Transverse colon (tissue), 4 donors: ENCODE measurements around the gene TNF. TPM values are rescaled to one million over a fixed set of nuclear protein-coding genes. Genes with fewer than 3 reads are reported as not detected.
"Not testable (repeated sequence)": the region's sequence is repeated elsewhere in the genome, so short reads cannot be mapped to it uniquely, and the experiment has no call there.

Experiments
- DNase-seq: peaks from one replicate; pipeline ENCODE4 v3.0.0-alpha.2; 2019
- H3K27ac ChIP-seq, 4 donors: fragments of 200-600 bp; sonication (generic); 2 replicates each; pipeline ENCODE4 v1.5.1; 2016 to 2018; ENCODE audit warnings: inconsistent platforms in 4 of 4
- H3K27me3 ChIP-seq: fragments of 200-600 bp; sonication (generic); 2 replicates; pipeline ENCODE4 v1.5.1; 2017; ENCODE audit warnings: inconsistent platforms
- H3K36me3 ChIP-seq, 4 donors: fragments of 200-600 bp; sonication (generic); 2 replicates each; pipeline ENCODE4 v1.5.1; 2017 to 2019; ENCODE audit warnings: inconsistent platforms in 4 of 4
- H3K4me1 ChIP-seq, 4 donors: fragments of 200-600 bp; sonication (generic); 2 replicates each; pipeline ENCODE4 v1.5.1; 2017 to 2020; ENCODE audit warnings: inconsistent platforms in 4 of 4
- H3K4me3 ChIP-seq, 4 donors: fragments of 200-600 bp; sonication (generic); 1 replicate in 1 of 4; 2 replicates in 3 of 4; pipeline versions ENCODE4 v1.5.1 to v1.6.1; 2017 to 2019; ENCODE audit warnings: inconsistent platforms in 4 of 4
- H3K9me3 ChIP-seq, 2 donors: fragments of 200-600 bp; sonication (generic); 2 replicates each; pipeline ENCODE4 v1.5.1; 2017 to 2019; ENCODE audit warnings: inconsistent platforms in 2 of 2
- CTCF ChIP-seq, 5 experiments: fragments of 200-600 bp in 3 of 5; fragments of 450-650 bp in 2 of 5; sonication (generic) in 3 of 5; IDR thresholded peaks; 1 replicate in 2 of 5; 2 replicates in 3 of 5; pipeline ENCODE4 v1.5.1; 2016 to 2017; ENCODE audit warnings: antibody characterized with exemption in 5 of 5, inconsistent platforms in 3 of 5, mild to moderate bottlenecking in 2 of 5, moderate library complexity in 1 of 5
- EP300 ChIP-seq: sonication (generic); formaldehyde crosslinking; IDR thresholded peaks from one replicate; pipeline ENCODE4 v1.6.1; 2017; ENCODE audit warnings: antibody characterized with exemption, low read depth
- POLR2A ChIP-seq: fragments of 450-650 bp; IDR thresholded peaks from one replicate; pipeline ENCODE4 v1.6.1; 2016; ENCODE audit warnings: antibody characterized with exemption, mild to moderate bottlenecking, moderate library complexity
- POLR2AphosphoS5 ChIP-seq, 3 donors: sonication (generic); formaldehyde crosslinking; IDR thresholded peaks; one replicate each; pipeline ENCODE4 v1.6.1; 2016; ENCODE audit warnings: antibody characterized with exemption in 3 of 3
- whole genome bisulfite sequencing, 2 donors: methylation state at CpG; one replicate each; pipeline ENCODE4 v1.1.5; 2018; ENCODE audit warnings: low coverage in 1 of 2; 5-methylcytosine and 5-hydroxymethylcytosine counted together
- in situ Hi-C, 4 donors: fragments of 200-750 bp; cut with MboI; loops; one replicate each; pipeline versions ENCODE4 v1.15.0 to v1.15.1; 2017; ENCODE audit warnings: low sequenced_read_pairs in 3 of 4, low pct_ligation_motif_present in 1 of 4, low pct_unique_long_range_greater_than_20kb in 1 of 4
- intact Hi-C: fragments of 100-400 bp; cut with DNase I; formaldehyde crosslinking; loops from one replicate; pipeline ENCODE4 v1.15.1; 2023; ENCODE audit warnings: low total_unique reads
- total RNA-seq, 4 donors: library from RNA; depleted of rRNA; stranded (reverse); fragments of >200 nt; gene quantifications; one replicate each; pipeline ENCODE4 v1.1.0, GENCODE V29; 2016

The TNF gene
- total RNA-seq, 4 donors from 2014 or later = 0.41 to 1.1 TPM; not detected in 2

- TF ChIP-seq POLR2A (no peak), CTCF (IDR thresholded peaks at IDR 0.05) (no peak), EP300 (no peak), POLR2AphosphoS5 (IDR thresholded peaks at IDR 0.05) (no peak)
- in situ Hi-C loops = no loop called here
- H3K36me3 ChIP-seq = no peaks in the 10 kb centered on the region
- no peak overlapping the region for H3K4me3 ChIP-seq
- H3K9me3 ChIP-seq = no peaks in the 10 kb centered on the region
- DNase-seq = no peak
- no peaks in the 10 kb centered on the region for H3K27me3 ChIP-seq
- H3K27ac ChIP-seq = no peak overlapping the region
- H3K4me1 ChIP-seq = peaks cover 0 to 21% (median 0%) of the 10 kb centered on the region in 4 donors
- intact Hi-C loops = no loop called here
- 33 to 61% methylated on average over 2 to 9 of the region's 9 CpGs for WGBS, 2 donors
These were observed 13.7 kb downstream of the TNF start for GRCh38 chr6:31588871-31589650.

GRCh38 chr6:31590691-31591090 lies 15.3 kb downstream of the TNF start:
- intact Hi-C loops, H3K27me3 ChIP-seq, DNase-seq, H3K36me3 ChIP-seq, H3K27ac ChIP-seq, H3K9me3 ChIP-seq, H3K4me3 ChIP-seq: not testable (repeated sequence)
- peaks cover 0 to 12% (median 0%) of the 10 kb centered on the region in 4 donors for H3K4me1 ChIP-seq
- 85% methylated on average over 5 of the region's 5 CpGs; no CpG with 5 or more reads in 1 of the 2 donors for WGBS, 2 donors
- in situ Hi-C loops = loop anchor here in 1 of 4 donors (10.0 kb wide), 1 partner anchor 46 kb away; the partner anchor contains the start of genes ATP6V1G2, DDX39B and NFKBIL1

GRCh38 chr6:31592396-31592771 lies 17.0 kb downstream of the TNF start:
- TF ChIP-seq CTCF (IDR thresholded peaks at IDR 0.05) = no peak
- WGBS, 2 donors = 60 to 87% methylated on average over 2 to 7 of the region's 7 CpGs
- H3K36me3 ChIP-seq = no peaks in the 10 kb centered on the region
- in situ Hi-C loops (loop anchor here in 1 of 4 donors (10.0 kb wide), 1 partner anchor 48 kb away; the partner anchor contains the start of genes ATP6V1G2, DDX39B and NFKBIL1), intact Hi-C loops (no loop called here)
- DNase-seq = no peak
- H3K27me3 ChIP-seq = no peaks in the 10 kb centered on the region
- H3K9me3 ChIP-seq = no peaks in the 10 kb centered on the region
- no peak overlapping the region for H3K27ac ChIP-seq
- no peak overlapping the region for H3K4me3 ChIP-seq
- peaks cover 0 to 4% (median 0%) of the 10 kb centered on the region in 4 donors for H3K4me1 ChIP-seq

GRCh38 chr6:31597006-31597405 lies 21.6 kb downstream of the TNF start:
- no peak overlapping the region for H3K27ac ChIP-seq
- no peaks in the 10 kb centered on the region for H3K27me3 ChIP-seq
- TF ChIP-seq EP300 (no peak), CTCF (IDR thresholded peaks at IDR 0.05) (peak; percentile 8 to 45 (median 31)), POLR2A (no peak), POLR2AphosphoS5 (IDR thresholded peaks at IDR 0.05) (no peak)
- no peaks in the 10 kb centered on the region for H3K9me3 ChIP-seq
- no peaks in the 10 kb centered on the region for H3K36me3 ChIP-seq
- 0 to 23% methylated on average over 1 to 2 of the region's 2 CpGs for WGBS, 2 donors
- H3K4me3 ChIP-seq = no peak overlapping the region
- no peak for DNase-seq
- no peaks in the 10 kb centered on the region for H3K4me1 ChIP-seq
- intact Hi-C loops = no loop called here
- in situ Hi-C loops = loop anchor here in 3 of 4 donors (5.0 to 10.0 kb wide), 2 partner anchors 50 to 52 kb away; partner anchors contain the start of genes ATP6V1G2 (in 3 of the 3), NFKBIL1 (in 3 of the 3) and DDX39B (in 1 of the 3)
